Vagina (tissue), 2 donors: ENCODE data around the gene TECTB. TPM values are rescaled to one million over a fixed set of nuclear protein-coding genes. Genes with fewer than 3 reads are reported as not detected.

Experiments
- DNase-seq, 2 donors: peaks; one replicate each; pipeline ENCODE4 v3.0.0-alpha.2; 2017; ENCODE audit errors: extremely low spot score in 2 of 2
- H3K27ac ChIP-seq: fragments of 200-600 bp; sonication (generic); one replicate; pipeline ENCODE4 v1.5.1; 2019
- H3K27me3 ChIP-seq: fragments of 200-600 bp; sonication (generic); one replicate; pipeline ENCODE4 v1.5.1; 2019
- H3K36me3 ChIP-seq, 2 donors: fragments of 200-600 bp; sonication (generic); one replicate each; pipeline ENCODE4 v1.5.1; 2017 to 2019
- H3K4me1 ChIP-seq: fragments of 200-600 bp; sonication (generic); one replicate; pipeline ENCODE4 v1.5.1; 2019
- H3K4me3 ChIP-seq, 2 donors: fragments of 200-600 bp; sonication (generic); 1 replicate in 1 of 2; 2 replicates in 1 of 2; pipeline ENCODE4 v1.5.1; 2016 to 2019
- H3K9me3 ChIP-seq: fragments of 200-600 bp; sonication (generic); one replicate; pipeline ENCODE4 v1.5.1; 2019
- CTCF ChIP-seq, 3 experiments: fragments of 450-650 bp in 2 of 3; fragments of 200-600 bp in 1 of 3; sonication (generic) in 1 of 3; IDR thresholded peaks; one replicate each; pipeline ENCODE4 v1.5.1; 2017 to 2019; ENCODE audit warnings: antibody characterized with exemption in 3 of 3, mild to moderate bottlenecking in 2 of 3, moderate library complexity in 2 of 3
- POLR2A ChIP-seq, 2 donors: fragments of 450-650 bp; IDR thresholded peaks; one replicate each; pipeline ENCODE4 v1.6.1; 2017; ENCODE audit warnings: antibody characterized with exemption in 2 of 2, mild to moderate bottlenecking in 2 of 2, moderate library complexity in 2 of 2
- POLR2AphosphoS5 ChIP-seq, 2 donors: sonication (generic); formaldehyde crosslinking; IDR thresholded peaks; one replicate each; pipeline ENCODE4 v1.9.0; 2017; ENCODE audit warnings: antibody characterized with exemption in 2 of 2, mild to moderate bottlenecking in 2 of 2, low read depth in 1 of 2; ENCODE audit not compliant: insufficient read depth in 1 of 2
- intact Hi-C: fragments of 100-400 bp; cut with DNase I; formaldehyde crosslinking; loops from one replicate; pipeline ENCODE4 v1.15.1; 2023
- total RNA-seq: library from RNA; depleted of rRNA; stranded (reverse); fragments of >200 nt; gene quantifications from one replicate; pipeline ENCODE4 v1.2.3, GENCODE V29; 2016

Gene TECTB
- total RNA-seq, 1 donor from 2014 or later, result not detected

GRCh38 chr10:112295853-112296830, 12.9 kb downstream of the TECTB start:
- peaks cover 11% of the 10 kb centered on the region for H3K4me1 ChIP-seq
- no peak for TF ChIP-seq CTCF (IDR thresholded peaks at IDR 0.05)
- no peak for TF ChIP-seq POLR2AphosphoS5 (IDR thresholded peaks at IDR 0.05; ENCODE audit: insufficient read depth in 1 of 2, low read depth in 1 of 2)
- no peak for TF ChIP-seq POLR2A (IDR thresholded peaks at IDR 0.05)
- no peaks in the 10 kb centered on the region for H3K27me3 ChIP-seq
- H3K4me3 ChIP-seq, result no peak overlapping the region
- no peak for DNase-seq
- H3K9me3 ChIP-seq, result no peaks in the 10 kb centered on the region
- no peaks in the 10 kb centered on the region for H3K36me3 ChIP-seq
- intact Hi-C loops, result no loop called here
- no peak overlapping the region for H3K27ac ChIP-seq

GRCh38 chr10:112296908-112297331, 13.7 kb downstream of the TECTB start:
- no peak overlapping the region for H3K27ac ChIP-seq
- no peaks in the 10 kb centered on the region for H3K9me3 ChIP-seq
- no peak for DNase-seq
- H3K4me1 ChIP-seq, result peaks cover 11% of the 10 kb centered on the region
- TF ChIP-seq CTCF (IDR thresholded peaks at IDR 0.05) (no peak), POLR2A (IDR thresholded peaks at IDR 0.05) (no peak), POLR2AphosphoS5 (IDR thresholded peaks at IDR 0.05; ENCODE audit: insufficient read depth in 1 of 2, low read depth in 1 of 2) (no peak)
- intact Hi-C loops, result no loop called here
- no peak overlapping the region for H3K4me3 ChIP-seq
- H3K27me3 ChIP-seq, result no peaks in the 10 kb centered on the region
- H3K36me3 ChIP-seq, result no peaks in the 10 kb centered on the region

GRCh38 chr10:112298581-112298980, 15.4 kb downstream of the TECTB start:
- intact Hi-C loops, result no loop called here
- Histone ChIP-seq H3K9me3 (no peaks in the 10 kb centered on the region), H3K4me3 (no peak overlapping the region), H3K4me1 (peaks cover 11% of the 10 kb centered on the region), H3K27me3 (no peaks in the 10 kb centered on the region), H3K36me3 (no peaks in the 10 kb centered on the region), H3K27ac (no peak overlapping the region)
- no peak for DNase-seq
- TF ChIP-seq POLR2AphosphoS5 (IDR thresholded peaks at IDR 0.05; ENCODE audit: insufficient read depth in 1 of 2, low read depth in 1 of 2) (no peak), CTCF (IDR thresholded peaks at IDR 0.05) (no peak), POLR2A (IDR thresholded peaks at IDR 0.05) (no peak)

GRCh38 chr10:112299456-112299855, 16.3 kb downstream of the TECTB start:
- Histone ChIP-seq H3K9me3 (no peaks in the 10 kb centered on the region), H3K27ac (no peak overlapping the region), H3K4me3 (no peak overlapping the region), H3K4me1 (peaks cover 11% of the 10 kb centered on the region), H3K27me3 (no peaks in the 10 kb centered on the region), H3K36me3 (no peaks in the 10 kb centered on the region)
- TF ChIP-seq POLR2A (IDR thresholded peaks at IDR 0.05) (no peak), CTCF (IDR thresholded peaks at IDR 0.05) (no peak)
- intact Hi-C loops, result no loop called here
- DNase-seq, result no peak

- no peak overlapping the region for H3K27ac ChIP-seq
- no peaks in the 10 kb centered on the region for H3K9me3 ChIP-seq
- no peak for DNase-seq
- intact Hi-C loops, result no loop called here
- H3K27me3 ChIP-seq, result no peaks in the 10 kb centered on the region
- TF ChIP-seq POLR2AphosphoS5 (IDR thresholded peaks at IDR 0.05; ENCODE audit: insufficient read depth in 1 of 2, low read depth in 1 of 2) (no peak), POLR2A (IDR thresholded peaks at IDR 0.05) (no peak), CTCF (IDR thresholded peaks at IDR 0.05) (no peak)
- H3K4me3 ChIP-seq, result no peak overlapping the region
- no peaks in the 10 kb centered on the region for H3K36me3 ChIP-seq
- H3K4me1 ChIP-seq, result no peaks in the 10 kb centered on the region
These were observed 19.1 kb downstream of the TECTB start for GRCh38 chr10:112302335-112302734.
